HG02973 (cell line): ENCODE data around the gene CYP11A1.
"Not testable (repeated sequence)": the region's sequence is repeated elsewhere in the genome, so short reads cannot be mapped to it uniquely, and the experiment has no call there.

Source experiments
- ATAC-seq: cut with Tn5 transposase; IDR thresholded peaks from one replicate; pipeline ENCODE4 v1.9.1; 2021; ENCODE audit warnings: moderate library complexity; ENCODE audit not compliant: unreplicated experiment

CYP11A1 gene

DNA sequence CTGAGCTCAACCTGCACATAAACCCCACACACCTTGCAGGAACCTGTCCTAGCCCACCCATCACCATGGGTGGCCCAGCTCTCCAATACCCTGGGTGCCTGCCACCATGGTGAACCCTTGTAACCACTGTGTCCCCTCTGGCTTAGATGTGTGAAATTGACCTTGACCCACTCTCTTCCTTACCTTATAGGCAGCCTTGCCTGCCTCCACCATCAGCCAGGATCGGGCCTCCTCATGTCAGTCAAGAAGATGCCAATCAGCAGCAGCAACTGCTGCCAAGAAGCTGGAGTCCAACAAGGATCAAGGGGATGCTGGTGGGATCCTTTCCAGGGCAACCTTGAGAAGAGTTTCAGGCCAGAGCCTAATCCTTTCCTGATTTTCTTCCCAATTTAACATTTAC, 8.8 kb upstream of the CYP11A1 start:
- no peak for ATAC-seq

DNA sequence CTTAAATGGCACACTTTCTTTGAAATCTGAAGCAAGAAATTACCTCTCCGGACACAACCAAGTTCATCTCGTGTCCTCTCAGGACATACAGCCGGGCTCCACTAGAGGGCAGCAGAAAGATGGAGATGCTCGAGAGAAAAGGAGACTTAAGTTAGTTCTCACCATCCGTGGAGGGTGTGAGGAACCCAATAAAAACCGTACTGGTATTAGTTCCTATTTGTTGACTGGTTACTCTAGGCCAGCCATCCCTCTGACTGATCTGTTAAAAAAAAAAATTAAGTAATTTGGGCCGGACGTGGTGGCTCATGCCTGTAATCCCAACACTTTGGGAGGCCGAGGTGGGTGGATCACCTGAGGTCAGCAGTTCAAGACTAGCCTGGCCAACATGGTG, 7.9 kb upstream of the CYP11A1 start:
- ATAC-seq = no peak

DNA sequence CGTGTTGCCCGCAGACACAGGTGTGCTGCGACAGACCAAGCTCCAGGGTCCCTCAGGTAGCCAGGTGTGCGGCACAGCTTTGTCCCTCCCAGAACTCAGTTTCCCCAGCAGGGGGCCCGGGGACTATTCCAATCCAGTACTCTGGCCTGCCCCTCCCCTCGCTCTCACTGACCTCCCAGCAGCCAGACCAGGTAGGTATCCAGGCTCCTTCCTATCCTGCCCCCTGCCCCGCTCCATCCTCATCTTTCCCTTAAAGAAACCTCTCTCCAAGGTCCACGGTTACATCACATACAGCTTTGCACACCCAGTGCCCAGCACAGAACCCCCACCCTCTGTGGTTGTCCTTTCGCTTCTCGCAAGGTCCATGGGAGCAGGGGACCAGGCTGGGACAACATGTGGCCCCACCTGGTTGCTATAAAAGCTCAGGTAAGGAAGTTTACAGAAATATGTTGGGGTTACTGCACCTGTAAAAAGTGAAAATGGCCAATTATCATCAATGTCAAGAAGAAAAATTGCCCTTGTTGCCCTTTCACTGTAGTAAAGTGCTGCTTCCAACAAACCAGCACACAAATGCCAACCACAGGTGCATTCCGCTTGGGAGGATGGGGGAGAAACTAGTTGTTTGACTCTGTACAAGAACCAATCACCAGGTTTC, 7.3 kb upstream of the CYP11A1 start:
- ATAC-seq = no peak

DNA sequence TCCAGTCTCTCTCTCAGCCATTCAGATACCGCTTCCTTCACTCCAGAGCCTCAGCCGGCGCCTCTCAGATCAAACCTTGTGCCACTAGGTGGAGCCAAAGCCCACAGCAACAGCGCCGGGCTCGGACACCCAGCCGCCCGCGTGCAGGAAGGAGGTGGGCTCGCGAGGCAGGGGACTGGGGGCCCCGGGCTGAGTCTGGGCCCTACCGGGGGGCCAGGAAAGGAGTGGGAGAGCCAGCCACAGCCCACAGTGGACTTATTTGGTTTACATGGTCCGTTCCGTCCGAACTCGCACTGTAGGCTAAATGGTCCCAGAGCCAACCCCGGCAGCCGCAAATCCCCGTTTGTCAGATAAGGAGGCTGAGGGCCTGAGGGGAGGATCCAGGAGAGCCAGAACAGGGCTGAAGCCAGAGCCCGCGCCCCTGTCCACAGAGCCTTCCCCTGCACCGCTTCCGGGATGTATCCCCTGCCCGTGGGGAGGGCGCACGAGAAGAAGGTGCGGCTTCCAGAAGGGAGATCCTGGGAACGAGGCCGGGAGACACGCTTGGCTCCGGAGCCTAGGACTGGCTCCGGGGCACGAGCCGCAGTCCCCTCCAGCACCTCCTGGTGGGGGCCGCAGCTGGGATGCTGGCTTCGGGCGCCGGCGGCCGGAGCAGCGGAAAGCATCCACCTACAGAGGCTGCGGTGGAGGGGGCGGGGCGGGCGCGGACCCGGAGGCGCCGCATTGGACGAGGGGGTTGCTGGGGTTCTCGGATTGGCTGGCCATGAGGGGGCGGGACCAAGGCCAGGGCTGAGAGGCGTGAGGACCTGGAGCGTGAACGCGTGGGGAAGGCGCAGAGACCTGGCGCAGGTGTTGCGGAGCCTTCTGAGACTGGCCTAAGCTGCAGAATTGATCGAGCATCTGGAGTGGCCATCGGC, 6.5 kb upstream of the CYP11A1 start:
- ATAC-seq = peak; percentile 62

DNA sequence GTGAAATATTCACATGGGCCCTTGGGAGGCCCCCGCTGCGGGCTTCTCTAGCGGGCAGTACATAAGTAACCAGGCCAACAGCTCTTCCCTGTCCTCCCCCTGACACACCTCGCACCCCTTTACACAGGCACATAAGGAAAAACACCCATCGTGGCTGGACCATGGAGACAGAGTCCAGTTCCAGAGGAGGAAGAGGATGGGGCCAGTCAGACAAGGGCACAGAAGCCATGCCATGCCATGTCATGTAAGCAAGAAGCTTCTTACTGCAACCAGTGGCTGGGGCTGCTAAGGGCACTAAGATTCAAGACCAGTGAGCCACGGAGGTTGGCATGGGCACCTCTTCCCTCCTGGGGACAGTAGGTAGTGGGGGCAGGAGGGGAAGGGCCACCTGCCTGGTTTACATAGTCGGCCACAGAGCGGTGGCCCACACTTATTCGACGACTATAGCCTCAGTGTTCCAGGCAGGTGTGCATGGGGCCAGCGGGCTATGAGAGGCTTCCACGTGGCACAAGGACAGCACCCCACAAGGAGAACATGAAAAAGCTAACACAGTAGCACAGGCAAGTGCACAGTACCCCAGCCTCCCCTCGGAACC, 5.7 kb upstream of the CYP11A1 start:
- no peak for ATAC-seq

DNA sequence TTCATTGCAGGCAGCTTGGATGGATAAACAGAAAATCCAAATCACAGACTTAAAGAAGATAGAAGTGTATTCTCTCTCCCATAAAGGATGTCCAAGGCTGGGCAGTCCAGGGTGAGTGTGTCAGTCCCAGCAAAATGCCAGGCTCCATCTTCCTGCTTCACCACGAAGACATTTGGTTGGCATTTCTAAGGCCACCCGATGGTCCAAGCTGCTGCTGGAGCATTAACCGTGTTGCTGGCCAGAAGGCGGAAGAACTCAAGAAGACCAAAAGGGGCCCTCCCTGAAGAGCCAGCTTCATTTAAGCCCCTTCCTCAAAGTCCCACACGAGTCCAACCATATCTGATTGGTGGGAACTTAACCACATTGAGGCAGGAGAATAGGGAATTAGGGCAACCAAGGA, 3.0 kb upstream of the CYP11A1 start:
- no peak for ATAC-seq

DNA sequence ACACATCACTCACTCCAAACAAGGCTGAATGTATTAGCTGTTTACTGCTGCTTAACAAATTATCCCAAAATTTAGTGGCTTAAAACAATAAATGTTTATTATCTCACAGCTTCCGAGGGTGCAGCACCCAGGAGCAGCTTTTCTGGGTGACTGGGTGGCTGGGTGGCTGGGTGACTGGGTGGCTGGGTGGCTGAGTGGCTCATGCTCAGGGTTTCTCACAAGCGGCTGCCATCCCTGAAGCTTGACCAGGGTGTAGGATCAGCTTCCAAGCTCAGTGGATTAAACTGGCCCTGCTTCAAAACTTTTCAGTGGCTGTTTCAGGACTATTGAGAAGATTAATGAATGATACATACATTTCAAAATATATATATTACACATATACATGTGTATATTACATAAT, 2.3 kb upstream of the CYP11A1 start:
- ATAC-seq = no peak

DNA sequence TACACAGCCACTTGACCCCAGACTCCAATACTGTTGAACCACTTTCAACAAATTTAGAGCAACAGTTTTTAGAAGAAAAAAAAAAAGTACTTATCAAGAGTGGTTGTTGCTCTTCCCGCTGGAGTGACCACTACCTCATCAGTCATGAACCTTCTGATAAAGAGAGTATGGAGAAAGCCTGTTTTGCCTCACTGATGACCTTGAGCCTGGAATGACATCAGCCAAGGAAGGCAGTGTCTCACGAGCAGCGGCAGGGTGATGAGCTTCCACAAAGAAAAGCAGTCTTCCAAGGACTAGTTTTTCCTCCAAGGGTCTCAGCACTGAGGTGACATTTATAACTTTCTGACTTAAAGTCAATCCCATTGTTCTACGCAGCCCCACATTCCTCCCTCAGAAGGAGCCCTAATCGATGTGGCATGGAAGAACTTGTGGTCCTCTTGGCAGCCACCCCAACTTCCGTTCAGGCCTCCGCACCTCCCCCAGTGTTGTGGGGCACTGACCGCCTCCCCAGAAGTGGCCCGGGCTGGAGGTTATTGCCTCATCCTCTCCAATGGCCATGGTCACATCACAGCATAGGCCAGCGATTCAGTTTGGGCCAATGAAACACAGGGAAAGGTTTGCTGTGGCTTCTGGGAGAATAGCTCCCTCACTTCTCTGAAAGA, 1.8 kb upstream of the CYP11A1 start:
- no peak for ATAC-seq

DNA sequence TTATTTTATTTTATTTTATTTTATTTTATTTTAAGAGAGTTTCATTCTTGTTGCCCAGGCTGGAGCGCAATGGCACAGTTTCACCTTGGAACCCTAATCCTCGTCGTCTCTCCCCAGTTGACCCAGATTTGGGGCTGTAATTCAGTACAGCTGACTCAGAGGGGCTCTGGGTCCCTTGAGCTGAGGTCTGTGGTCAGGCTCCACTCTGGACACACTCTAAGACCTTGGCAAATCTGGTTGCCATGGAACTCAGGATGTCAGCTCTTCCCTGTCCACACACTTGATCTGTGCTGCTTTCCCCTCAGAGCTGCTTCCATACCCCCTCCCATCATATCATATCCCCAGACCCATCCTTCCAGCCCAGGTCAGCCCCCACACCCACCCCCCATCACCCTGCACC, 675 bp upstream of the CYP11A1 start:
- ATAC-seq = no peak

DNA sequence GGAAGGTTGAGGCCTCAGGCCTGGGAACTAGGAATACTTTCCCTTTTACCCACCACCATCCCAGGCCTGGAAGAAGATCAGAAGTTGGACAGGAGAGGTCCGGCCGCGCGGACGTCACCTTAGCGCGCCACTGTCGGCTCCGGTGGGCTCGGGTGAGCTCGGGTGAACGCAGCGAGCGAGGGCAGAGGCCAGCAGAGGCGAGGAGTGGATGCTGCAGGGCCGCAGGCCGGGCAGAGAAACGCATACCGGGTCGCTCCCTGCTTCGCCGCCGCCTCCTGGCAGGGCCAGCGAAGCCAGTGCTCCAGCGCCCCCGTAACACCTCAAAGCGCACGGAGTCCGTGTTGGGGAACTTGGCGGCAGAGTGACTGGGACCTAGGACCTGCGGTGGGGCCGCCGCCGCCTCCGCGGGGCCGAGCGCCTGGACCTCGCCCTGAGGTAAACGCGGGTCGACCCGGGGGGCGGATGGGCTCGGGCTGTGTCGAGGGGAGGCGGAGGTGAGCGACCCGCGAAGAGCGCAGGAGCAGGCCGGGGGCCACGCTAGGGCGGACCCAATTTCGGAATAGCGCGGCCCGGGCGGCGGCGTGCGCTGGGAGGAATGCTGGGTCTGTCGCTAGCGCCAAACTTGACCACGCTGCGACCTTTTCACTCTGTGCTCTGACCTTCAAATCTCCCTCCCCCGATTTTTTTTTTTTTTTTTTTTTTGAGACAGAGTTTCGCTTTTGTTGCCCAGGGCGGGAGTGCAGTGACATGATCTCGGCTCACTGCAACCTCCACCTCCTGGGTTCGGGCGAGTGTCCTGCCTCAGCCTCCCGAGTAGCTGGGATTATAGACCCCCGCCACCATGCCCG, 1.6 kb downstream of the CYP11A1 start:
- ATAC-seq = no peak

DNA sequence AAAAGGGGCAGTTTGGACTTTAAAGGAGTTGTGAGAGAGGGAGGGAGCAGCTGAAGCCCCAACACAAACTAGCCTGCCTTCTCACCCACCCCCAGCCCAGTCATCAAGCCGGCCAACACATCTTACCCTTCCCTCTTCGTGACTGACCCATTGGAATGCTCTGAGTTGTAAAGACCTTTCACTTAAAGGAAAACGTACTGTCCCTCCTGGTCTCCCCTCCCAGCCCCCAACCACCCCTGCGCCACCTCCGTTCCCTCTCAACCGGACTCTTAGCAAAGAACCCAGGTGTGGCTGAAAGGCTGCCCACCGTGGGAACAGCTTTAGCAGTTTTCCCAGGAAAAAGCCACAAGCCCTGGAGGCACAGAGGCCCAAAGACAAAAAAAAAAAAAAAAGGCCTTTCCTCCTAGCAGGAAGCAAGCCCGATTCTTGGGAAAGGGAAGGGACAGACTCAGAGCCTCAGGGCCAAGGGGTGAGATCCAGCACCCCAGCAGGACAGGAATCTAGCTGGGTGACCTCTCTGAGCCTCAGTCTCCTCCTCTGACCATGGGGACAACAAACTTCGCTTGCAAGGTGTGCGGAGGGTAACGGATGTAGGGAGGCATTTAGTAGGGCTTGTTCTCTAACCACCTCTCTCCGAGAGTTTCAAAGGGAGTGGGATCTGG, 2.4 kb downstream of the CYP11A1 start:
- no peak for ATAC-seq

DNA sequence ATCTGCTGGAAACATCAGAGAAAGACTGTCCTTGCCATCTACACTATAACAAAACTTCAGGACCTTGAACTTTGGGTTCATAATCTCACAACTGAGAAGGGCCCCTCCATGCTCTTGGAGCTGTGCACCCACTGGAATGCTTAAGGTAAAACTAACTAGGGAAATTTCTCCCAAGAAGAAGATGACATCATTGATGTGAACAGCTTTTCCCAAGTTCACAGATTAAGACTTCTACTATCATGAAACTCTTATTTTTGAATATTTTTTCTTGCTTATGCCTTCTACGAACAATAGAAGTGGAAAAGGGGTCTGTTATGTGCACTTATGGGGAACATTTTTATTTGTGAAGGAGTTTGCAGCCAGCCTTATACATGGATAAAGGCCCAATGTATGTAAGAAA, 5.0 kb downstream of the CYP11A1 start:
- ATAC-seq = no peak

DNA sequence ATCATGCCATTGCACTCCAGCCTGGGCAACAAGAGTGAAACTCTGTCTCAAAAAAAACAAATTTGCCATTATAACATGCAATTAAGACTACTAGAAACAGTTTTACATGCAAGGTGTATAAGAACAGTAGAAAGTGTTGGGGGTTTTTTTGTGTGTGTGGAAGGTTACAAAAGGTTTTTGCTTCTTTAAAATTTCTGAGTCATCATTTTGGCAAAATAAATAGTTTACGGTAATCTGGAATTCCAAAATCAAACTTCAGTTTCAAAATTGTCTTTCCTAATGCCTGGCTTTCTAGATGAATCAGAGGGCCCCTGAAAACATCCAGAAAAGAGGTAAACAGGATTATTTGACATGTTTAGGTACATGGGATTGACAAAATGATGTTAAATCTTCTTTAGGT, 6.6 kb downstream of the CYP11A1 start:
- not testable (repeated sequence) for ATAC-seq

DNA sequence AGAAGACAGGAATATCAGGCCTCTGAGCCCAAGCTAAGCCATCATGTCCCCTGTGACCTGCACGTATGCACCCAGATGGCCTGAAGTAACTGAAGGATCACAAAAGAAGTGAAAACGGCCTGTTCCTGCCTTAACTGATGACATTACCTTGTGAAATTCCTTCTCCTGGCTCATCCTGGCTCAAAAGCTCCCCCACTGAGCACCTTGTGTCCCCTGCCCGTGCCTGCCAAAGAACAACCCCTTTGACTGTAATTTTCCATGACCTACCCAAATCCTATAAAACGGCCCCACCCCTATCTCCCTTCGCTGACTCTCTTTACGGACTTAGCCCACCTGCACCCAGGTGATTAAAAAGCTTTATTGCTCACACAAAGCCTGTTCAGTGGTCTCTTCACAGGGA, 8.1 kb downstream of the CYP11A1 start:
- ATAC-seq = not testable (repeated sequence)

DNA sequence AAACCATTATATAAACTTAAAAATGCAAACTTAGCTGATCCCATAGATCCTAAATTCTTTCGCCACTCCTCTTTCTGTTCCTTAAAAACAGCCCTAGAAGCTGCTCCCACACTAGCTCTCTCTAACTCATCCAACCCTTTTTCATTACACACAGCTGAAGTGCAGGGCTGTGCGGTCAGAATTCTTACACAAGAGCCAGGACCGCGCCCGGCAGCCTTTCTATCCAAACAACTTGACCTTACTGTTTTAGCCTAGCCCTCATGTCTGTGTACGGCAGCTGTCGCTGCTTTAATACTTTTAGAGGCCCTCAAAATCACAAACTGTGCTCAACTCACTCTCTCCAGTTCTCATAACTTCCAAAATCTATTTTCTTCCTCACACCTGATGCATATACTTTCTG, 9.9 kb downstream of the CYP11A1 start:
- not testable (repeated sequence) for ATAC-seq

DNA sequence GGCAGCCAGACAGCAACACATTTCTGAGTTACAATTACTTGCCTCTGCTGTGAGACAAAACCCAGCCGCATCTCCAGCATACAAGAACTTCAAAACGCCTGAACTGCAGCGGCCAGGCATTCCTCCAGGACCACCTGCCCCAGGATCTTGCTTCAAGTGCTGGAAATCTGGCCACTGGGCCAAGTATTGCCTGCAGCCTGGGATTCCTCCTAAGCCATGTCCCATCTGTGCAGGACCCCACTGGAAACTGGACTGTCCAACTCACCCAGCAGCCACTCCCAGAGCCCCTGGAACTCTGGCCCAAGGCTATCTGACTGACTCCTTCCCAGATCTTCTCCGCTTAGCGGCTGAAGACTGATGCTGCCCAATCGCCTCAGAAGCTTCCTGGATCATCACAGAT, 11.4 kb downstream of the CYP11A1 start:
- ATAC-seq = not testable (repeated sequence)

DNA sequence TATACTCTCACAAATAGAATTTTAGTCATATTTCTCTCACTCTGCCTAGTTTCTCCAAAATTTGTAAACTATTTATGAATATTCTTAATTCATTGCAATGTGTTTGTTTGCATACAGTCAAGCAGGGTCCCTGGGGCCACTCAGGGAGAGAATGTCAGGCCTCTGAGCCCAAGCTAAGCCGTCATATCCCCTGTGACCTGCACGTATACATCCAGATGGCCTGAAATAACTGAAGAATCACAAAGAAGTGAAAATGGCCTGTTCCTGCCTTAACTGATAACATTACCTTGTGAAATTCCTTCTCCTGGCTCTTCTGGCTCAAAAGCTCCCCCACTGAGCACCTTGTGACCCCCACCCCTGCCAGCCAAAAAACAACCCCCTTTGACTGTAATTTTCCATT, 13.5 kb downstream of the CYP11A1 start:
- not testable (repeated sequence) for ATAC-seq

DNA sequence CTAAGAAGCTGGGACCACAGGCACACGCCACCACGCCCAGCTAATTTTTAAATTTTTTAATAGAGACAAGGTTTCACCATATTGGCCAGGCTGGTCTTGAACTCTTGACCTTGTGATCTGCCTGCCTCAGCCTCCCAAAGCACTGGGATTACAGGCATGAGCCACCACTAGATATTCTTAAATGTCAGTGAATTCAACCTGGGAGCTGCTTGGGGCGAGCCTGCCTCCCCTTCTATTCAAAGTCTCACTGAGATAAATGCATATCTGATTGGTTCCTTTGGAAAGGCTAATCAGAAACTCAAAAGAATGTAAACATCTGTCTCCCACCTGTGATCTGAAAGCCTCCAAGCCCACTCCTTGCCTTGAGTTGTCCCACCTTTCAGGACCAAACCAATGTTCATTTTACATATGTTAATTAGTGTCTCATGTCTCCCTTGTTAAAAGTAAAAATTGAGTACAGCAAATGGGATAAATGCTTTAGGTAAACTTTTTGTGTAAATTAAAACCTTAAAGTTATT, 15.0 kb downstream of the CYP11A1 start:
- ATAC-seq = no peak

DNA sequence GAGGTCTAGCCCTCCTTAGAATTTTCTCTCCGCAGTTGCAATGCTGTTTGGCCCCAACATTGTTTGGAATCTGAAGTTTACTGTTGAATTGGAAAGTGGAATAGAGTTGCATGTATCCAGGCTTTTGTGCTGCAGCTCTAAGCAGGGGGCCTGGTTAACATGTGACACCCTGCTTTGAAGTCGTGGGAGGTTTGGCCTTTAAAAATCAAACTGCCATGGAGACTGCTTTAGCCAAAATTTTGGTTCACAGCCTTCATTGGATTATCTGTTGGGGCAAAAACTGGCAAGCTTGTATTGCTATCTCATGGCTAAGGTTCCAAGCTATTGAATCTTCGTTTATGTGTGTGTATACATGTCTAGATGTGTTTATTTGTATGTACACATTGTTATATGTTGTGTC, 15.8 kb downstream of the CYP11A1 start:
- no peak for ATAC-seq
